ENCODE results near the gene GPR143.

GPR143 gene

DNA sequence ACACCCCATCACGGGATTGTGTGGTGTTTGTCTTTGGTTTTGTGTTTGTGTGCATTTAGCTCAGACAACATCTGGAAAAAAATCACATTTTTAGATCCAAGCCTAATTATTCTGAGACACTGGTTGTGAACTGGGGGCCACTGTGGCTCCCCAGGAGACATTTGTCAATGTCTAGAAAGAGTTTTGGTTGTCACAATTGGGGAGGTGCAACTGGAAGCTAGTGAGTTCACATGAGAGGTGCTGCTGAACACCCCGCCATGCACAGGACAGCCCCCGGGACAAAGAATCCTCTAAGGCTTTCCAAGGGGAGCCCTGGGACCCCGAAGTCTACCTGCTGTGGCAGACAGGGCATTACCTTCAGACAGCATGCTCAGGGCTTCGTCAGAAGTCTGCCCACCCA is 26.5 kb downstream of the GPR143 start:
- Histone ChIP-seq H3K27me3 (ENCODE audit: insufficient read depth, low read depth) (no peaks in the 10 kb centered on the region), H3K36me3 (ENCODE audit: insufficient read depth) (no peaks in the 10 kb centered on the region), H4K20me1 (ENCODE audit: insufficient read depth) (no peaks in the 10 kb centered on the region), H3K27ac (no peak overlapping the region), H3K9ac (no peak overlapping the region), H3K4me3 (IDR thresholded peaks at IDR 0.05; ENCODE audit: insufficient read depth, low read depth, low read length) (no peak overlapping the region), H3K4me1 (ENCODE audit: low read depth, poor library complexity, severe bottlenecking) (no peaks in the 10 kb centered on the region), H3K4me2 (no peak overlapping the region), H2AFZ (ENCODE audit: low read depth) (no peak overlapping the region), H3K79me2 (ENCODE audit: insufficient read depth, low read depth) (no peaks in the 10 kb centered on the region)
- TF ChIP-seq, protein P1, sequence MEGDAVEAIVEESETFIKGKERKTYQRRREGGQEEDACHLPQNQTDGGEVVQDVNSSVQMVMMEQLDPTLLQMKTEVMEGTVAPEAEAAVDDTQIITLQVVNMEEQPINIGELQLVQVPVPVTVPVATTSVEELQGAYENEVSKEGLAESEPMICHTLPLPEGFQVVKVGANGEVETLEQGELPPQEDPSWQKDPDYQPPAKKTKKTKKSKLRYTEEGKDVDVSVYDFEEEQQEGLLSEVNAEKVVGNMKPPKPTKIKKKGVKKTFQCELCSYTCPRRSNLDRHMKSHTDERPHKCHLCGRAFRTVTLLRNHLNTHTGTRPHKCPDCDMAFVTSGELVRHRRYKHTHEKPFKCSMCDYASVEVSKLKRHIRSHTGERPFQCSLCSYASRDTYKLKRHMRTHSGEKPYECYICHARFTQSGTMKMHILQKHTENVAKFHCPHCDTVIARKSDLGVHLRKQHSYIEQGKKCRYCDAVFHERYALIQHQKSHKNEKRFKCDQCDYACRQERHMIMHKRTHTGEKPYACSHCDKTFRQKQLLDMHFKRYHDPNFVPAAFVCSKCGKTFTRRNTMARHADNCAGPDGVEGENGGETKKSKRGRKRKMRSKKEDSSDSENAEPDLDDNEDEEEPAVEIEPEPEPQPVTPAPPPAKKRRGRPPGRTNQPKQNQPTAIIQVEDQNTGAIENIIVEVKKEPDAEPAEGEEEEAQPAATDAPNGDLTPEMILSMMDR (conservative IDR thresholded peaks at IDR 0.05; ENCODE audit: low read depth, low read length), result no peak

DNA sequence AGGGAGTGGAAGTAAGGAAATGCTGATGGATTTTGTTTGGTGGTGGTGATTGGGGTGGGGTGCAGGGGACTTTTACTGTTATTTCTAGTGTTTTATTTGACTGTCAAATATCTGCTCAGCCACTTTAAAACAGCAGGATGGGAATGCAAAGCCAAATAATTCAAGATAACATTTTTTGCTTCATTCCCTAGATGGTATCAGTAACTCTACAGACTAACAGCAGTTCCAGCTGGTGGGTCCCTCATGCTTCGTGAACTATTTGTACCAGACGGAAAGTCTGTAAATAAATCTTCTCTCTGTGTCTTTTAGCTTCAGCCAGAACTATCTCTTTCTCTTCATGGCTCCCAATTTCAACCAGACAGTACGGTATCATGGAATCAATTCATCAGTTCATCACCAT is 27.5 kb downstream of the GPR143 start:
- Histone ChIP-seq H2AFZ (ENCODE audit: low read depth) (no peak overlapping the region), H3K9ac (no peak overlapping the region), H3K4me1 (ENCODE audit: low read depth, poor library complexity, severe bottlenecking) (no peaks in the 10 kb centered on the region), H4K20me1 (ENCODE audit: insufficient read depth) (no peaks in the 10 kb centered on the region), H3K4me2 (no peak overlapping the region), H3K36me3 (ENCODE audit: insufficient read depth) (no peaks in the 10 kb centered on the region), H3K27me3 (ENCODE audit: insufficient read depth, low read depth) (no peaks in the 10 kb centered on the region), H3K27ac (no peak overlapping the region), H3K4me3 (IDR thresholded peaks at IDR 0.05; ENCODE audit: insufficient read depth, low read depth, low read length) (no peak overlapping the region), H3K79me2 (ENCODE audit: insufficient read depth, low read depth) (no peaks in the 10 kb centered on the region)
- TF ChIP-seq, protein P1 (conservative IDR thresholded peaks at IDR 0.05; ENCODE audit: low read depth, low read length), result no peak

DNA sequence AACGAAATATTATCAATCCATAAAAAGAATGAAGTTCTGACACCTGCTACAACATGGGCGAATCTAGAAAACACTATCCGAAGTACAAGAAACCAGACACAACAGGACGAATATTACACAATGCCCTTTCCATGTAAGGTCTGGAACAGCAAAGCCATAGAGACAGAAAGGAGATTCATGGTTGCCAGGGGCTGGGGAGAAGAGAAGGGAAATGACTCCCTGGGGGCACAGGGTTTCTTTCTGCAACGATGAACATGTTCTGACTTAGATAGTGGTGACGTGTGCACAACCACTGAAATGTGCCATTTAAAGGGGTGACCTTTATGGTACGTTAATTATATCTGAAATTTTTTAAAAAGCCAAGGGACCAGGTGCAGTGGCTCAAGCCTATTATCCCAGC is 28.3 kb downstream of the GPR143 start:
- Histone ChIP-seq H3K9ac (no peak overlapping the region), H3K36me3 (ENCODE audit: insufficient read depth) (no peaks in the 10 kb centered on the region), H4K20me1 (ENCODE audit: insufficient read depth) (no peaks in the 10 kb centered on the region), H3K4me3 (IDR thresholded peaks at IDR 0.05; ENCODE audit: insufficient read depth, low read depth, low read length) (no peak overlapping the region), H3K27me3 (ENCODE audit: insufficient read depth, low read depth) (no peaks in the 10 kb centered on the region), H2AFZ (ENCODE audit: low read depth) (no peak overlapping the region), H3K79me2 (ENCODE audit: insufficient read depth, low read depth) (no peaks in the 10 kb centered on the region), H3K4me1 (ENCODE audit: low read depth, poor library complexity, severe bottlenecking) (no peaks in the 10 kb centered on the region), H3K4me2 (no peak overlapping the region), H3K27ac (no peak overlapping the region)
- TF ChIP-seq, protein P1 (conservative IDR thresholded peaks at IDR 0.05; ENCODE audit: low read depth, low read length), result no peak

- Histone ChIP-seq H3K36me3 (ENCODE audit: insufficient read depth) (no peaks in the 10 kb centered on the region), H3K9ac (no peak overlapping the region), H3K4me3 (IDR thresholded peaks at IDR 0.05; ENCODE audit: insufficient read depth, low read depth, low read length) (no peak overlapping the region), H2AFZ (ENCODE audit: low read depth) (no peak overlapping the region), H3K4me2 (no peak overlapping the region), H3K27me3 (ENCODE audit: insufficient read depth, low read depth) (no peaks in the 10 kb centered on the region), H3K4me1 (ENCODE audit: low read depth, poor library complexity, severe bottlenecking) (no peaks in the 10 kb centered on the region), H3K27ac (no peak overlapping the region), H4K20me1 (ENCODE audit: insufficient read depth) (no peaks in the 10 kb centered on the region), H3K79me2 (ENCODE audit: insufficient read depth, low read depth) (no peaks in the 10 kb centered on the region)
- TF ChIP-seq, protein P1 (conservative IDR thresholded peaks at IDR 0.05; ENCODE audit: low read depth, low read length), result no peak
Observed at GRCh38 chrX:9730752-9731151, 34.9 kb downstream of the GPR143 start.

Data from KMS-11 (cell line).